HG02981 (cell line): ENCODE measurements around the gene VARS1.
"Not testable (repeated sequence)": the region's sequence is repeated elsewhere in the genome, so short reads cannot be mapped to it uniquely, and the experiment has no call there.

Experiments
- ATAC-seq: cut with Tn5 transposase; IDR thresholded peaks from one replicate; pipeline ENCODE4 v1.9.1; 2021; ENCODE audit warnings: mild to moderate bottlenecking, moderate library complexity; ENCODE audit not compliant: unreplicated experiment

VARS1 gene

GRCh38 chr6:31822036-31822821 is 26.7 kb upstream of the VARS1 start:
- no peak for ATAC-seq

GRCh38 chr6:31821301-31822035 is 25.9 kb upstream of the VARS1 start:
- no peak for ATAC-seq

DNA sequence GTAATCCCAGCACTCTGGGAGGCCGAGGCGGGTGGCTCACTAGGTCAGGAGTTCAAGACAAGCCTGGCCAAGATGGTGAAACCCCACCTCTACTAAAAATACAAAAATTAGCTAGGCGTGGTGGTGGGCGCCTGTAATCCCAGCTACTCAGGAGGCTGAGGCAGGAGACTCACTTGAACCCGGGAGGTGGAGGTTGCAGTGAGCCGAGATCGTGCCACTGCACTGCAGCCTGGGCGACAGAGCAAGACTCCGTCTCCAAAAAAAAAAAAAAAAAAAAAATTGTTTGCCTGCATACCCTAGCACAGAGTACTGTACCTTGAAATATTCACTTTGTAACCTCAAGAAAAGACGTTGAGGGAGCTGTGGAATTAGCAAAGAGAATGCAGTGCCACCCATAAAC is 24.8 kb upstream of the VARS1 start:
- not testable (repeated sequence) for ATAC-seq

DNA sequence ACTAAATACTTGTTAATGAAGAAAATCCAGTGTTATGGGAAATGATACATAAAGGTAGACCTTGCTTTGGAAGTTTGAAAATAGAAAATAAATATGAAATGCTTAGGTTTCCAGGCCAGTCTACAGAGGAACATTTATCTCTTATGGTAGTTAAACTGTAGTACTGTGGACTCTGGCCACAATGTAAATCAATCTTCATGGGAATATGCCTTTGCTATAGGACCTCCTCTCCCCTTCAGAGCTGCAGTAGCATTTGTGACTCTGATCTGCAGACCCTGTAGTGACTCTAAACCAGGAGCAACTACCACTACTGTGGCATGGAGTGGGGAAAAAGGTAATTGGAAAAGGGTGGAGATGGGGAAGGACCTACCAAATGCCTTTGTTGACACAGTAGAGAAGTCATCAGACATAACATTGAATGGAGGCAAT is 24.3 kb upstream of the VARS1 start:
- no peak for ATAC-seq

- ATAC-seq: not testable (repeated sequence)
Measured at GRCh38 chr6:31817929-31818511, 22.5 kb upstream of the VARS1 start.

GRCh38 chr6:31817133-31817928 is 21.8 kb upstream of the VARS1 start:
- not testable (repeated sequence) for ATAC-seq

- no peak for ATAC-seq
Measured at GRCh38 chr6:31815025-31815838, 19.7 kb upstream of the VARS1 start, which contains the start of the genes HSPA1A and HSPA1L. HSPA1A (plus strand) TSS chr6:31815543; CDS start chr6:31815757, 214 bp downstream. HSPA1L (minus strand) TSS chr6:31815283; CDS start chr6:31811972, 3,311 bp downstream.

DNA sequence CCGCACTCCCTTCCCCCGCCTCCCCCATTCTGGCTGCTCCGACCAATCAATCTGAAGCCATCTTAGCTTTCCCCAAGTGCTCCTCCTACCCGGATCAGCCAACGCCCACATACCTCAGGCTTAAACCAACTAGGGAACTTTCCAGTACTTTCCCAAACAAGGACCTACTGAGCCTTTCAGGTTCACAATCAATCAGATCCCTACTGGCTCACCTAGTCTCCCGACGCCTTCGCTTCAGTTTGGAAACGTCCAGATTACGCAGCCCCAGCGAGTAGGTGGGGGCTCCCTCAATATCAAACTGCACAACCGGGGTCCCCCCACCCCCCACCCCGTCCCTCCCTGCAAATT is 19.1 kb upstream of the VARS1 start:
- peak; percentile 41 for ATAC-seq

DNA sequence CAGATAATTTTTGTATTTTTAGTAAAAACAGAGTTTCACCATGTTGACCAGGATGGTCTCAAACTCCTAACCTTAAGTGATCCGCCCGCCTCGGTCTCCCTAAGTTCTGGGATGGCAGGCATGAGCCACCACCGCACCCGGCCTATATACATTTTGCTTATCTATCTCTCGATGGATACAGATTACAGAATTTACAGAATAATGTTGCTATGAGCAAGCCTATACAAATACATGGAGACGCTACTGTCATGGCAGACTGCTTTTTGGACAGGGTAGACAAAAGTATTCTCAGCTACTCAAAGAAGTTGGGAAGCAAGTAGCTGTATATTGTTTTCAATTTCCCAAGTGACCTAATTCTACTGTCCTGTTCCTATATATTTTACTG is 17.9 kb upstream of the VARS1 start:
- ATAC-seq: no peak

DNA sequence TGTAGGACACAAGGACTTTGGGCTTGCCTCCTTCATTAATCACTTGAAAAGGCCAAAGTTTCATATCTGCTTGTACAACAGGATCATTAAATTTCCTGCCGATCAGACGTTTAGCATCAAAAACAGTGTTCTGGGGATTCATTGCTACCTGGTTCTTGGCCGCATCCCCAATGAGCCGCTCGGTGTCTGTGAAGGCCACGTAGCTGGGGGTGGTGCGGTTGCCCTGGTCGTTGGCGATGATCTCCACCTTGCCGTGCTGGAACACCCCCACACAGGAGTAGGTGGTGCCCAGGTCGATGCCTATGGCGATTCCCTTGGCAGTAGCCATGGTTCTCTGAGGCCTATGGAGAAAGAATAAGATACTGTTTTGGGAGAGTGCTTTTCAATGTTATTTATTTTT is 16.1 kb upstream of the VARS1 start:
- no peak for ATAC-seq

- ATAC-seq: not testable (repeated sequence)
Measured at GRCh38 chr6:31808599-31808998, 13.0 kb upstream of the VARS1 start.

GRCh38 chr6:31806470-31807272 is 11.1 kb upstream of the VARS1 start, which contains the start of gene LSM2:
LSM2 (minus strand) TSS chr6:31806966; CDS start chr6:31806757, 209 bp downstream.
- ATAC-seq: peak; percentile 78

DNA sequence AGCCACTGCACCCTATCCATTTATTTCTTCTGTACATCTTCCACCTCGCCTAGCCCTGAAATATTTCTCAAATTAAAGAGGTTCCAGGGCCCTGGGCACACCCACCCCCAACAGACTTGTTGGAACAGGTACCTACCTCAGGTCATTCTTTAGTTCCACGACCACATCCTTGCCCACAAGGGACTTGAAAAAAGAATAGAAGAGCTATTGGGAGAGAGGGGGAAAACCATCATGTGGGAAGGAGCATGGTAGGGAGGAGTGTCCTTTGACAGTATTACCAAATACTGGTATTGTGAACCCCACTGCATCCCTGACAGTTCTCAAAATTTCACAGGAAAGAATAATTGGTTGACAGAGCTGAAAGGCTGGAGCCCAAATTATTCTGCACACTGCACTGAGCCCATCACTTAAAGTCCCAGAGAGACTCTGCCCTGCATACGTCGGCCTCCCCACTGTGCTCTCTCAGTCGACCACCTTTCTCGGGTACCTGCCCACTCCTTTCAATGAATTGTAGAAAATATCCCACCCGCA is 10.5 kb upstream of the VARS1 start:
- ATAC-seq: peak; percentile 19

DNA sequence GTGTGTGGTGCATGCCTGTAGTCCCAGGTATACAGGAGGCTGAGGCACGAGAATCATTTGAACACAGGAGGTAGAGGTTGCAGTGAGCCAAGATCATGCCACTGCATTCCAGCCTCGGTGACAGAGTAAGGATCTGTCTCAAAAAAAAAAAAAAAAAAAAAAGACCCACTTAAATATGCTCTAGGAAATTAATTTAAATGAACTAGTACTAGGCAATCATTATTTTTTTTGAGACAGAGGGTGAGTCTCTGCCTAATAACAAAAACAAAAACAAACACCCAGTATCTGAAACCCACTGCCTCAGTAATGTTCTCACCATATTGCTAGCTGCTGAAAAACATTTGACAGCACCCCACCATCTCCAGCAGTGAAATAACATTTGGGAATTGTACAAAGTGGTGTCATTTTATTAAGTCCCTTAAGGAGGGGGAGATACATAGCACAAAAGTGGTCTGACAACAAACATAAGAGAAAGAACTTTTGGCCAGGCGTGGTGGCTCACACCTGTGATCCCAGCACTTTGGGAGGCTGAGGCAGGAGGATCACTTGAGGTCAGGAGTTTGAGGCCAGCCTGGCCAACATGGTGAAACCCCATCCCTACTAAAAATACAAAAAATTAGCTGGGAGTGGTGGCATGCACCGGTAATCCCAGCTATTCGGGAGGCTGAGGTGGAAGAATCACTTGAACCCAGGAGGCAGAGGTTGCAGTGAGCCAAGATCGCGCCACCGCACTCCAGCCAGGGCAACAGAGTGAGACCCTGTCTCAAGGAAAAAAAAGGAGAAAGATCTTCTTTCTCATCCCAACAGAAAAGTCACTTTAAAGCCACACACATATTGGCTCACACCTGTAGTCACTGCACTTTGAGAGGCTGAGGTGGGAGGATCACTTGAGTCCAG is 5.7 kb upstream of the VARS1 start:
- ATAC-seq: not testable (repeated sequence)

- no peak for ATAC-seq
Measured at GRCh38 chr6:31799781-31800180, 4.2 kb upstream of the VARS1 start.

DNA sequence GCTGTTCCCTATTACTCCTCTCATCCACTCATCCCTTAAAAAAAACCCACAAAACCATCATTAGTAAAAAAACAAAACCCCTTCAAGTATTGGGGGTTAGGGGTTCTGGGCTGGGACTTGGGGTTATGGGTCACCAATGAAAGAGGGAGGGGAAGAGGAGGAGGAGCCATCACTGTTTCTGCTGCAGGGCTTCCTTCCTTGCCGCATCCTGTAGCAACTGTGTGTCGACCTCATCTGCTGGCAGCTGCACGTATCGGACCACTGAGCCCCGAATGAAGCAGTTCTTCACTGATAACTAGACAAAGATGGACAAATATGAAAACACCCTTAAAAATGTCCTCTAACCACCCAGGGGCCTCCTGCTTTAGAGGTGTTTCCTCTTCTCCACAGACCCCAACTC is 2.0 kb upstream of the VARS1 start:
- no peak for ATAC-seq

- ATAC-seq: no peak
Measured at GRCh38 chr6:31796993-31797385, 1.4 kb upstream of the VARS1 start.
